Osteocyte (in vitro differentiated cells): ENCODE data around the gene VWA1. TPM values are rescaled to one million over a fixed set of nuclear protein-coding genes. Genes with fewer than 3 reads are reported as not detected.

ENCODE experiments used
- DNase-seq: peaks from one replicate; pipeline ENCODE4 v3.0.0; 2021; ENCODE audit warnings: mixed read lengths; ENCODE audit not compliant: unreplicated experiment; ENCODE audit errors: extremely low spot score
- H3K27ac Mint-ChIP-seq: one replicate; pipeline ENCODE4 v1.8.0; 2021; ENCODE audit warnings: mild to moderate bottlenecking, mixed read lengths; ENCODE audit not compliant: unreplicated experiment
- H3K27me3 Mint-ChIP-seq: one replicate; pipeline ENCODE4 v1.8.0; 2021; ENCODE audit warnings: mixed read lengths; ENCODE audit not compliant: unreplicated experiment
- H3K36me3 Mint-ChIP-seq: one replicate; pipeline ENCODE4 v1.8.0; 2021; ENCODE audit warnings: mixed read lengths; ENCODE audit not compliant: unreplicated experiment
- H3K4me1 Mint-ChIP-seq: one replicate; pipeline ENCODE4 v1.8.0; 2021; ENCODE audit warnings: mixed read lengths; ENCODE audit not compliant: unreplicated experiment
- H3K4me3 Mint-ChIP-seq: one replicate; pipeline ENCODE4 v1.8.0; 2021; ENCODE audit warnings: mild to moderate bottlenecking, moderate library complexity, mixed read lengths; ENCODE audit not compliant: unreplicated experiment
- H3K9me3 Mint-ChIP-seq: one replicate; pipeline ENCODE4 v1.8.0; 2021; ENCODE audit warnings: mixed read lengths; ENCODE audit not compliant: unreplicated experiment
- CTCF ChIP-seq: fragments of 200-600 bp; sonication (generic); IDR thresholded peaks from 2 replicates; pipeline ENCODE4 v1.5.0; 2021; ENCODE audit warnings: antibody characterized with exemption, mild to moderate bottlenecking, moderate library complexity
- total RNA-seq: library from RNA; stranded (reverse); gene quantifications from 2 replicates; pipeline ENCODE4 v1.2.1, GENCODE V29; 2021

Gene VWA1
- total RNA-seq, 1 donor from 2014 or later = 17.5 TPM

GRCh38 chr1:1421907-1422464 is 13.5 kb upstream of the VWA1 start:
- Mint-ChIP-seq H3K27ac (no peak overlapping the region), H3K4me1 (no peaks in the 10 kb centered on the region), H3K9me3 (no peaks in the 10 kb centered on the region), H3K36me3 (no peaks in the 10 kb centered on the region), H3K27me3 (no peaks in the 10 kb centered on the region), H3K4me3 (no peak overlapping the region)
- no peak for DNase-seq
- no peak for TF ChIP-seq CTCF

GRCh38 chr1:1422465-1423244 is 12.8 kb upstream of the VWA1 start:
- H3K4me3 Mint-ChIP-seq = no peak overlapping the region
- H3K27ac Mint-ChIP-seq = no peak overlapping the region
- H3K27me3 Mint-ChIP-seq = no peaks in the 10 kb centered on the region
- TF ChIP-seq CTCF = no peak
- no peak for DNase-seq
- no peaks in the 10 kb centered on the region for H3K9me3 Mint-ChIP-seq
- no peaks in the 10 kb centered on the region for H3K4me1 Mint-ChIP-seq
- no peaks in the 10 kb centered on the region for H3K36me3 Mint-ChIP-seq

- no peaks in the 10 kb centered on the region for H3K9me3 Mint-ChIP-seq
- no peaks in the 10 kb centered on the region for H3K36me3 Mint-ChIP-seq
- TF ChIP-seq CTCF = no peak
- H3K4me1 Mint-ChIP-seq = no peaks in the 10 kb centered on the region
- no peak overlapping the region for H3K4me3 Mint-ChIP-seq
- no peaks in the 10 kb centered on the region for H3K27me3 Mint-ChIP-seq
- no peak overlapping the region for H3K27ac Mint-ChIP-seq
- no peak for DNase-seq
Observed at GRCh38 chr1:1423245-1423597, 12.3 kb upstream of the VWA1 start.

- DNase-seq = no peak
- Mint-ChIP-seq H3K27me3 (no peaks in the 10 kb centered on the region), H3K4me1 (peaks cover 5% of the 10 kb centered on the region), H3K4me3 (no peak overlapping the region), H3K9me3 (no peaks in the 10 kb centered on the region), H3K27ac (no peak overlapping the region), H3K36me3 (no peaks in the 10 kb centered on the region)
- no peak for TF ChIP-seq CTCF
Observed at GRCh38 chr1:1424707-1425106, 10.8 kb upstream of the VWA1 start.

GRCh38 chr1:1425426-1425752 is 10.1 kb upstream of the VWA1 start:
- Mint-ChIP-seq H3K27me3 (no peaks in the 10 kb centered on the region), H3K36me3 (no peaks in the 10 kb centered on the region), H3K9me3 (no peaks in the 10 kb centered on the region), H3K27ac (no peak overlapping the region), H3K4me3 (no peak overlapping the region), H3K4me1 (peaks cover 12% of the 10 kb centered on the region)
- no peak for DNase-seq
- no peak for TF ChIP-seq CTCF
